A673 (cell line): Measurements from ENCODE around the gene OSBPL8.

Experiments used
- EZH2 ChIP-seq: fragments of 200-600 bp; sonication (generic); IDR thresholded peaks from 2 replicates; pipeline ENCODE4 v1.6.1; 2017; ENCODE audit warnings: borderline replicate concordance, low read depth, mild to moderate bottlenecking, mixed read lengths, antibody characterized with exemption, low read length; ENCODE audit not compliant: poor library complexity, severe bottlenecking
- TF ChIP-seq, protein P1 (sequence below): fragments of 300-800, 200-600 bp; sonication (generic); conservative IDR thresholded peaks from 2 replicates; pipeline ENCODE4 v1.5.1; 2017; ENCODE audit warnings: low read depth, mild to moderate bottlenecking, antibody characterized with exemption, low read length, moderate library complexity, mixed read lengths

DNA sequence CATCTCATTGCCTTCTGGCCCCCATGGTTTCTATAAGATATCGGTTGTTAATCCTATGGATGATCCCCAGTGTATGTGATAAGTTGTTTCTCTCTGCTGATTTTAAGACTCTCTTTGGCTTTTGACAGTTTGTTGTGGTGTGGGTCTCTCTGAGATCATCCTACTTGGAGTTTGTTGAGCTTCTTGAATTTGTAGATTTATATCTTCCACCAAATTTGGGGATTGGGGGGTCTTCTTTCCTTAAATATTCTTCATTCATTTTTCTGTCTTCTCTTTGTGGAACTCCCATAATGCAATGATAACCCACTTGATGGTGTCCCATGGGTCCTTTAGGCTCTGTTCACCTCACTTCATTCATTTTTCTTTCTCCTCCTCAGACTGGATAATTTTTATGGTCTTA, 191.3 kb downstream of the OSBPL8 start:
- TF ChIP-seq, protein P1, sequence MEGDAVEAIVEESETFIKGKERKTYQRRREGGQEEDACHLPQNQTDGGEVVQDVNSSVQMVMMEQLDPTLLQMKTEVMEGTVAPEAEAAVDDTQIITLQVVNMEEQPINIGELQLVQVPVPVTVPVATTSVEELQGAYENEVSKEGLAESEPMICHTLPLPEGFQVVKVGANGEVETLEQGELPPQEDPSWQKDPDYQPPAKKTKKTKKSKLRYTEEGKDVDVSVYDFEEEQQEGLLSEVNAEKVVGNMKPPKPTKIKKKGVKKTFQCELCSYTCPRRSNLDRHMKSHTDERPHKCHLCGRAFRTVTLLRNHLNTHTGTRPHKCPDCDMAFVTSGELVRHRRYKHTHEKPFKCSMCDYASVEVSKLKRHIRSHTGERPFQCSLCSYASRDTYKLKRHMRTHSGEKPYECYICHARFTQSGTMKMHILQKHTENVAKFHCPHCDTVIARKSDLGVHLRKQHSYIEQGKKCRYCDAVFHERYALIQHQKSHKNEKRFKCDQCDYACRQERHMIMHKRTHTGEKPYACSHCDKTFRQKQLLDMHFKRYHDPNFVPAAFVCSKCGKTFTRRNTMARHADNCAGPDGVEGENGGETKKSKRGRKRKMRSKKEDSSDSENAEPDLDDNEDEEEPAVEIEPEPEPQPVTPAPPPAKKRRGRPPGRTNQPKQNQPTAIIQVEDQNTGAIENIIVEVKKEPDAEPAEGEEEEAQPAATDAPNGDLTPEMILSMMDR, result no peak
- no peak for TF ChIP-seq EZH2
